Skeletal muscle satellite cell (primary cell): Measurements from ENCODE around the gene L3MBTL4.
"Not testable (repeated sequence)": the region's sequence is repeated elsewhere in the genome, so short reads cannot be mapped to it uniquely, and the experiment has no call there.

Experiments
- H3K27me3 ChIP-seq: 2 replicates; pipeline ENCODE4 v1.7.0; 2013; ENCODE audit warnings: low read length; ENCODE audit not compliant: control insufficient read depth, insufficient read depth
- H3K36me3 ChIP-seq: 2 replicates; pipeline ENCODE4 v1.7.0; 2013; ENCODE audit warnings: mild to moderate bottlenecking, control low read depth, low read length; ENCODE audit not compliant: insufficient read depth
- H3K4me1 ChIP-seq: 2 replicates; pipeline ENCODE4 v1.7.0; 2013; ENCODE audit warnings: low read length; ENCODE audit not compliant: control insufficient read depth, insufficient read depth
- H3K4me2 ChIP-seq: 2 replicates; pipeline ENCODE4 v1.7.0; 2013; ENCODE audit warnings: mild to moderate bottlenecking, low read length
- H3K4me3 ChIP-seq: 2 replicates; pipeline ENCODE4 v1.7.0; 2013; ENCODE audit warnings: low read length
- H3K9ac ChIP-seq: 2 replicates; pipeline ENCODE4 v1.7.0; 2013; ENCODE audit warnings: mild to moderate bottlenecking, low read depth, low read length, moderate library complexity
- H3K9me3 ChIP-seq: replicated peaks from 2 replicates; pipeline ENCODE4 v1.7.0; 2013; ENCODE audit warnings: mild to moderate bottlenecking, control low read depth, low read length

The L3MBTL4 gene

DNA sequence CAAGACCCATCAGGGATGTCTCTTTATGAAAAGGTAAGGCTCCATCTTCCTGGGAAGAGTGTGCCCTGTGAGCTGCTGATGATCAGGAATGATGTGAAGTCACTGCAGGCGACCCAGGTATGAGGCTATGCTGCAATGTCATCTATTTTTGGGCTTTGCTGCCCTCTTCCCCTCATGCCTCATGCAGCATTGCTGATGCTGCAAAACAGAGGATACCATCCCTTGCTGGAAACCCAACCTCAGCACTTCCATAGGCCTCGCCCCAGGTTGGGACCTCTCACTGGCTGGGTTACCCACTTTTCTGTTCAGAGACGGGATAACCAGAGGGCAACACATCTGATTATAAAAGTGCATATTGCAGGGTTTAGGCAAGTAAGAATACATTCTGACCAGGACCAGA, 255.8 kb downstream of the L3MBTL4 start:
- H3K4me3 ChIP-seq = no peak overlapping the region
- H3K9me3 ChIP-seq = no peaks in the 10 kb centered on the region
- H3K9ac ChIP-seq = no peak overlapping the region
- no peaks in the 10 kb centered on the region for H3K4me1 ChIP-seq
- H3K36me3 ChIP-seq = no peaks in the 10 kb centered on the region
- H3K4me2 ChIP-seq = no peak overlapping the region
- no peaks in the 10 kb centered on the region for H3K27me3 ChIP-seq

- Histone ChIP-seq H3K27me3 (no peaks in the 10 kb centered on the region), H3K9me3 (no peaks in the 10 kb centered on the region), H3K9ac (no peak overlapping the region), H3K4me2 (no peak overlapping the region), H3K4me3 (no peak overlapping the region), H3K36me3 (no peaks in the 10 kb centered on the region), H3K4me1 (no peaks in the 10 kb centered on the region)
Measured at GRCh38 chr18:6156446-6156845, 258.3 kb downstream of the L3MBTL4 start.

- Histone ChIP-seq H3K36me3 (no peaks in the 10 kb centered on the region), H3K4me1 (no peaks in the 10 kb centered on the region), H3K4me3 (no peak overlapping the region), H3K4me2 (no peak overlapping the region), H3K9me3 (no peaks in the 10 kb centered on the region), H3K27me3 (no peaks in the 10 kb centered on the region), H3K9ac (no peak overlapping the region)
Measured at GRCh38 chr18:6155707-6156106, 259.0 kb downstream of the L3MBTL4 start.

- no peak overlapping the region for H3K9ac ChIP-seq
- H3K9me3 ChIP-seq = no peaks in the 10 kb centered on the region
- no peaks in the 10 kb centered on the region for H3K36me3 ChIP-seq
- no peak overlapping the region for H3K4me3 ChIP-seq
- H3K4me1 ChIP-seq = no peaks in the 10 kb centered on the region
- H3K27me3 ChIP-seq = no peaks in the 10 kb centered on the region
- no peak overlapping the region for H3K4me2 ChIP-seq
Measured at GRCh38 chr18:6150430-6150829, 264.3 kb downstream of the L3MBTL4 start.

- Histone ChIP-seq H3K27me3 (no peaks in the 10 kb centered on the region), H3K4me3 (no peak overlapping the region)
Measured at GRCh38 chr18:6146307-6146661, 268.4 kb downstream of the L3MBTL4 start.

DNA sequence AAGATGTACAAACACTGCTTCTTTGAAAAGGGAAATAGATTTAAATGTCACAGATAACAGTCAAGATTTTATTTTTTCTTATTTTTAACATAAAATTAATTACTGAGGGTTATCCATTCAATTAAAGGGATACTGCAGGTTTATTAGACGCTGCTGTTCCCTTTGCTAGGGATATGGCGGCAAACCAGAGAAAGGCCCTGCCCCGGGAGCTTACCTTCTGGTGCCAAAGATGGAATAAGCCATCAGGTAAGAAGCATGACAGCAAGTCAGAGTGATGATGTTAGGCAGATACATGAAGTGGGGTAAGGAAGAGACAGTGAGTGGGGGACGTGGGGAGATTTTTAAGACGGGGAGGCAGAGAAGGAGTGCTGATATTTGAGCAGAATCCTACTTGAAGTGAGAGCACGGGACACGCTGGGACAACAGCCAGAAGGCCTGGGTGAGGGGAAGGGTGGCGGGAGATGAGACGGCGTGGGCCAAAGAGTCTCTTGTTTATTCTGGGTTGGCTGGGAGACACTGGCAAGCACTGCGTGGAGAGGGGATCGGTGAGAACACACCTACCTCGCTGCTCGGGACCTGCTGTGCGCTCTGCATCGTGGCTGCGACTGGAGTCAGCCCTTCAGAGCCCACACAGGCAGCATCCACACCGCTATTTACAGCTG, 268.9 kb downstream of the L3MBTL4 start:
- Histone ChIP-seq H3K4me2 (no peak overlapping the region), H3K27me3 (no peaks in the 10 kb centered on the region), H3K9me3 (no peaks in the 10 kb centered on the region), H3K4me3 (no peak overlapping the region), H3K36me3 (no peaks in the 10 kb centered on the region), H3K4me1 (no peaks in the 10 kb centered on the region), H3K9ac (no peak overlapping the region)

More at GRCh38 chr18:6146307-6146661, 268.4 kb downstream of the L3MBTL4 start:
- Histone ChIP-seq H3K4me2 (no peak overlapping the region), H3K9ac (no peak overlapping the region), H3K4me1 (no peaks in the 10 kb centered on the region), H3K9me3 (no peaks in the 10 kb centered on the region), H3K36me3 (no peaks in the 10 kb centered on the region)

GRCh38 chr18:6139007-6139406, 275.7 kb downstream of the L3MBTL4 start:
- Histone ChIP-seq H3K27me3 (no peaks in the 10 kb centered on the region), H3K4me1 (no peaks in the 10 kb centered on the region), H3K36me3 (no peaks in the 10 kb centered on the region), H3K9me3 (no peaks in the 10 kb centered on the region), H3K4me2 (no peak overlapping the region), H3K9ac (no peak overlapping the region), H3K4me3 (no peak overlapping the region)

GRCh38 chr18:6135901-6136300, 278.8 kb downstream of the L3MBTL4 start:
- not testable (repeated sequence) for H3K4me1 ChIP-seq, H3K36me3 ChIP-seq, H3K4me2 ChIP-seq, H3K9me3 ChIP-seq, H3K4me3 ChIP-seq, H3K9ac ChIP-seq, H3K27me3 ChIP-seq

GRCh38 chr18:6135029-6135428, 279.7 kb downstream of the L3MBTL4 start:
- H3K9me3 ChIP-seq, H3K4me3 ChIP-seq, H3K9ac ChIP-seq, H3K4me2 ChIP-seq, H3K36me3 ChIP-seq, H3K27me3 ChIP-seq, H3K4me1 ChIP-seq: not testable (repeated sequence)

- H3K4me3 ChIP-seq = no peak overlapping the region
Measured at GRCh38 chr18:6132751-6133368, 281.9 kb downstream of the L3MBTL4 start.

DNA sequence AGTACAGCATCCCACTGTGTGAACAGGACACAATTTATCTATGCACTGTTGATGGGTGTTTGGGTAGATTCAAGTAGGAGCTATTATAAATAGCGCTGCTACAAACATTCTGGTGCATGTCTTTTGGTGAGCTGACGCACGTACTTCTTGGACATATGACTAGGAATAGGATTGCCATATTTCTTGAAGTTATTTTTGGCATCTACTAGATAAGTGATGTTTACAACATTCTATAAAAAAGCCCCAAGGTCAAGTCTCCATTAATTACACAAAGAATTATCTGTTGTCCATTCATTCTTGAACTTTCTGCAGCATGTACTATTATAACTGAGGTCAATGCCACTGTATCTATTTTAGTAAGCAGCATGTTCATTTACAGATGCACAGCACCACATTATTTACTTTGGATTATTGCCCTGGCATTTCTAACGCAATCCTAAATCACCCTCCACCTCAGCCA, 293.9 kb downstream of the L3MBTL4 start:
- no peaks in the 10 kb centered on the region for H3K27me3 ChIP-seq
- no peak overlapping the region for H3K4me2 ChIP-seq
- H3K9me3 ChIP-seq = no peaks in the 10 kb centered on the region
- H3K4me3 ChIP-seq = no peak overlapping the region
- H3K36me3 ChIP-seq = no peaks in the 10 kb centered on the region
- H3K4me1 ChIP-seq = no peaks in the 10 kb centered on the region
- H3K9ac ChIP-seq = no peak overlapping the region

More at GRCh38 chr18:6132751-6133368, 281.9 kb downstream of the L3MBTL4 start:
- no peak overlapping the region for H3K9ac ChIP-seq
- no peaks in the 10 kb centered on the region for H3K9me3 ChIP-seq
- H3K4me1 ChIP-seq = no peaks in the 10 kb centered on the region
- H3K27me3 ChIP-seq = no peaks in the 10 kb centered on the region
- no peak overlapping the region for H3K4me2 ChIP-seq
- no peaks in the 10 kb centered on the region for H3K36me3 ChIP-seq

GRCh38 chr18:6119761-6120160, 294.9 kb downstream of the L3MBTL4 start:
- Histone ChIP-seq H3K9me3 (no peaks in the 10 kb centered on the region), H3K4me3 (no peak overlapping the region), H3K36me3 (no peaks in the 10 kb centered on the region), H3K4me2 (no peak overlapping the region), H3K4me1 (no peaks in the 10 kb centered on the region), H3K27me3 (no peaks in the 10 kb centered on the region), H3K9ac (no peak overlapping the region)
